CD14-positive monocyte (primary cell): ENCODE data around the gene FAM180A. TPM values are rescaled to one million over a fixed set of nuclear protein-coding genes. Genes with fewer than 3 reads are reported as not detected.
A peak's percentile ranks its signal among the peaks of the same experiment; 100 is the strongest.

ENCODE experiments used
- DNase-seq, 3 donors: peaks; one replicate each; pipeline ENCODE4 v3.0.0-alpha.2; 2011 to 2022
- H2AFZ ChIP-seq: 2 replicates; pipeline ENCODE4 v1.6.0; 2012; ENCODE audit warnings: mild to moderate bottlenecking, low read depth, low read length, inconsistent platforms; ENCODE audit not compliant: insufficient read depth, poor library complexity, severe bottlenecking
- H3K27ac ChIP-seq, 2 donors: 1 replicate in 1 of 2; 2 replicates in 1 of 2; pipeline ENCODE4 v1.5.1; 2012 to 2013; ENCODE audit warnings: low read length in 2 of 2, control low read depth in 1 of 2, inconsistent platforms in 1 of 2, low read depth in 1 of 2, mild to moderate bottlenecking in 1 of 2
- H3K27me3 ChIP-seq, 2 donors: one replicate each; pipeline versions ENCODE4 v1.6.0 to v1.6.1; 2011 to 2013; ENCODE audit warnings: low read length in 2 of 2; ENCODE audit not compliant: control insufficient read depth in 2 of 2, insufficient read depth in 2 of 2
- H3K36me3 ChIP-seq, 2 donors: replicated peaks in 1 of 2; 1 replicate in 1 of 2; 2 replicates in 1 of 2; pipeline versions ENCODE4 v1.5.1 to v1.6.1; 2012 to 2013; ENCODE audit warnings: low read length in 2 of 2, control low read depth in 1 of 2, inconsistent platforms in 1 of 2, mild to moderate bottlenecking in 1 of 2; ENCODE audit not compliant: insufficient read depth in 2 of 2, control insufficient read depth in 1 of 2
- H3K4me1 ChIP-seq, 2 donors: 1 replicate in 1 of 2; 2 replicates in 1 of 2; pipeline versions ENCODE4 v1.5.1 to v1.6.1; 2012 to 2013; ENCODE audit warnings: low read length in 2 of 2, control low read depth in 1 of 2, inconsistent platforms in 1 of 2, mild to moderate bottlenecking in 1 of 2, moderate library complexity in 1 of 2; ENCODE audit not compliant: insufficient read depth in 2 of 2, control insufficient read depth in 1 of 2
- H3K4me2 ChIP-seq: replicated peaks from 2 replicates; pipeline ENCODE3; 2012; ENCODE audit warnings: low read length, moderate library complexity, mild to moderate bottlenecking; ENCODE audit not compliant: poor library complexity, severe bottlenecking; ENCODE audit errors: extremely low read depth
- H3K4me3 ChIP-seq, 3 experiments: fragments of 200-600 bp in 1 of 3; sonication (generic) in 1 of 3; replicated peaks in 1 of 3; 1 replicate in 2 of 3; 2 replicates in 1 of 3; pipeline ENCODE4 v1.5.1; 2011 to 2013; ENCODE audit warnings: low read length in 3 of 3, mild to moderate bottlenecking in 3 of 3, control low read depth in 2 of 3, low read depth in 2 of 3, inconsistent platforms in 1 of 3, moderate library complexity in 1 of 3
- H3K79me2 ChIP-seq: 2 replicates; pipeline ENCODE4 v1.6.0; 2012; ENCODE audit warnings: mild to moderate bottlenecking, control low read depth, inconsistent platforms, low read length, moderate library complexity; ENCODE audit not compliant: insufficient read depth
- H3K9ac ChIP-seq: 2 replicates; pipeline ENCODE4 v1.6.0; 2017; ENCODE audit warnings: low read length, mild to moderate bottlenecking; ENCODE audit not compliant: insufficient read depth, poor library complexity, severe bottlenecking
- H3K9me3 ChIP-seq, 2 donors: replicated peaks in 1 of 2; 1 replicate in 1 of 2; 2 replicates in 1 of 2; pipeline versions ENCODE4 v1.5.1 to v1.6.1; 2012 to 2013; ENCODE audit warnings: low read length in 2 of 2, control low read depth in 1 of 2; ENCODE audit not compliant: control insufficient read depth in 1 of 2, insufficient read depth in 1 of 2
- H4K20me1 ChIP-seq: 2 replicates; pipeline ENCODE4 v1.6.0; 2012; ENCODE audit warnings: mild to moderate bottlenecking, low read length, control low read depth, moderate library complexity; ENCODE audit not compliant: insufficient read depth
- H3K27ac Mint-ChIP-seq, 7 donors: one replicate each; pipeline ENCODE4 v1.8.0; 2020; ENCODE audit warnings: mild to moderate bottlenecking in 7 of 7, mixed read lengths in 7 of 7, moderate library complexity in 6 of 7, inconsistent platforms in 2 of 7
- H3K27me3 Mint-ChIP-seq, 3 donors: one replicate each; pipeline ENCODE4 v1.8.0; 2021 to 2022; ENCODE audit warnings: low read depth in 3 of 3, mild to moderate bottlenecking in 3 of 3, mixed read lengths in 3 of 3, moderate library complexity in 3 of 3, inconsistent platforms in 1 of 3
- H3K36me3 Mint-ChIP-seq, 2 donors: one replicate each; pipeline ENCODE4 v1.8.0; 2020; ENCODE audit warnings: mixed read lengths in 2 of 2, inconsistent platforms in 1 of 2, mild to moderate bottlenecking in 1 of 2
- H3K4me1 Mint-ChIP-seq: one replicate; pipeline ENCODE4 v1.8.0; 2020; ENCODE audit warnings: mild to moderate bottlenecking, mixed read lengths
- H3K4me3 Mint-ChIP-seq, 2 donors: one replicate each; pipeline ENCODE4 v1.8.0; 2020; ENCODE audit warnings: mild to moderate bottlenecking in 2 of 2, mixed read lengths in 2 of 2, moderate library complexity in 1 of 2
- H3K9me3 Mint-ChIP-seq, 7 donors: one replicate each; pipeline ENCODE4 v1.8.0; 2020 to 2022; ENCODE audit warnings: mixed read lengths in 7 of 7, mild to moderate bottlenecking in 6 of 7, moderate library complexity in 6 of 7, inconsistent platforms in 2 of 7
- WGBS: methylation state at CpG from one replicate; pipeline ENCODE4 v1.1.5; 2013; ENCODE audit warnings: missing lambda C conversion rate; ENCODE audit not compliant: insufficient coverage; 5-methylcytosine and 5-hydroxymethylcytosine counted together
- intact Hi-C, 2 donors: fragments of 100-400 bp; cut with micrococcal nuclease; formaldehyde crosslinking; loops; one replicate each; pipeline versions ENCODE4 v1.15.0 to v1.15.1; 2023
- polyA plus RNA-seq, 3 donors: library from polyadenylated mRNA; depleted of rRNA in 1 of 3; unstranded in 2 of 3; stranded (reverse) in 1 of 3; fragments of 300-500 nt in 2 of 3; fragments of >200 nt in 1 of 3; fragmentation: Illumina TruSeq in 2 of 3; gene quantifications; 1 replicate in 2 of 3; 2 replicates in 1 of 3; pipeline ENCODE4 v1.2.3, GENCODE V29; 2012 to 2021
- TF ChIP-seq, protein P1 (sequence below): fragments of 200-600 bp; IDR thresholded peaks from one replicate; pipeline ENCODE4 v1.8.0; 2022; ENCODE audit warnings: antibody characterized with exemption, mild to moderate bottlenecking

The FAM180A gene
- polyA plus RNA-seq, 3 donors: not detected

DNA sequence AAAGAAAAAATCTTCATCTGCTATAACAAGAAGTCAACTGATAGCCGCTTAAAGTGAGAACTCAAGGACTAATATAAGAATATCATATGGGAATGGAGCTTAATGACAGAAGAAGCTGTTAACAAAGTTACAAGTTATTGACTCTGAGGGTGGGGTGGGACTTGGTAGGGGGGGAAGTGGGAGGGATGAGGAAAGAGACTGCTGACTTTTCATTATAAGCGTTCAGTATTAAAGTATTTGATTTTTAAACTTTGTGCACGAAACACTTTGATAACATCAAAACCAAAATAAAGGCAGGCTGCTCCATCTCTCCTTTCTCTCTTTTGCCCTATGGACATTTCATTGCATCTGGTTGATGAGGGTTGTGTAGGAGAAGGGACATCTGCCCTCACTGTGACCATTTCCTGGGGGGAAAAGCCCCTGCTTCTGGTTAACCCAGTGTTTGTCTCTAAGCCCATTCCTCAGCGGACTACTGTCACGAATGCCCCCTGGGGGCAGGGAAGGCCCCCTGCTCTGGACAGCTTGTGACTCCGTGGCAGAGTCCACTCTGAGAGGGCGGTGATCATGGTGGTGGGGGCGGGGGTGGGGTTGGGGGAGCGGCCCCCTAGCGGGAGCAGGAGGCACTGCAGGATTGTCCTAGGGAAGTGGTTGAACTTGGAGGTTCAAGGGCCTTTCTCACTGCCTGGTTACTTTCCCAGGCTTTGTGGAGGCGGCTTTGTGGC is 38.0 kb downstream of the FAM180A start:
- H4K20me1 ChIP-seq: no peaks in the 10 kb centered on the region
- no peak overlapping the region for H3K4me2 ChIP-seq
- no peaks in the 10 kb centered on the region for H3K9me3 Mint-ChIP-seq
- no peaks in the 10 kb centered on the region for H3K36me3 ChIP-seq
- H3K27me3 ChIP-seq: no peaks in the 10 kb centered on the region
- H3K9ac ChIP-seq: no peak overlapping the region
- intact Hi-C loops: no loop called here
- no peaks in the 10 kb centered on the region for H3K36me3 Mint-ChIP-seq
- no peak overlapping the region for H2AFZ ChIP-seq
- peak; percentile 2 to 18 (median 11) for DNase-seq
- no peaks in the 10 kb centered on the region for H3K4me1 Mint-ChIP-seq
- no peak overlapping the region for H3K4me3 ChIP-seq
- H3K4me1 ChIP-seq: no peaks in the 10 kb centered on the region
- no peaks in the 10 kb centered on the region for H3K79me2 ChIP-seq
- TF ChIP-seq, protein P1, sequence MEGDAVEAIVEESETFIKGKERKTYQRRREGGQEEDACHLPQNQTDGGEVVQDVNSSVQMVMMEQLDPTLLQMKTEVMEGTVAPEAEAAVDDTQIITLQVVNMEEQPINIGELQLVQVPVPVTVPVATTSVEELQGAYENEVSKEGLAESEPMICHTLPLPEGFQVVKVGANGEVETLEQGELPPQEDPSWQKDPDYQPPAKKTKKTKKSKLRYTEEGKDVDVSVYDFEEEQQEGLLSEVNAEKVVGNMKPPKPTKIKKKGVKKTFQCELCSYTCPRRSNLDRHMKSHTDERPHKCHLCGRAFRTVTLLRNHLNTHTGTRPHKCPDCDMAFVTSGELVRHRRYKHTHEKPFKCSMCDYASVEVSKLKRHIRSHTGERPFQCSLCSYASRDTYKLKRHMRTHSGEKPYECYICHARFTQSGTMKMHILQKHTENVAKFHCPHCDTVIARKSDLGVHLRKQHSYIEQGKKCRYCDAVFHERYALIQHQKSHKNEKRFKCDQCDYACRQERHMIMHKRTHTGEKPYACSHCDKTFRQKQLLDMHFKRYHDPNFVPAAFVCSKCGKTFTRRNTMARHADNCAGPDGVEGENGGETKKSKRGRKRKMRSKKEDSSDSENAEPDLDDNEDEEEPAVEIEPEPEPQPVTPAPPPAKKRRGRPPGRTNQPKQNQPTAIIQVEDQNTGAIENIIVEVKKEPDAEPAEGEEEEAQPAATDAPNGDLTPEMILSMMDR: peak; percentile 85
- WGBS: 46% methylated on average over 5 of the region's 11 CpGs
- H3K4me3 Mint-ChIP-seq: no peak overlapping the region
- no peaks in the 10 kb centered on the region for H3K9me3 ChIP-seq
- H3K27ac Mint-ChIP-seq: no peak overlapping the region
- no peak overlapping the region for H3K27ac ChIP-seq
- H3K27me3 Mint-ChIP-seq: peaks cover 0 to 3% (median 2%) of the 10 kb centered on the region in 3 donors

DNA sequence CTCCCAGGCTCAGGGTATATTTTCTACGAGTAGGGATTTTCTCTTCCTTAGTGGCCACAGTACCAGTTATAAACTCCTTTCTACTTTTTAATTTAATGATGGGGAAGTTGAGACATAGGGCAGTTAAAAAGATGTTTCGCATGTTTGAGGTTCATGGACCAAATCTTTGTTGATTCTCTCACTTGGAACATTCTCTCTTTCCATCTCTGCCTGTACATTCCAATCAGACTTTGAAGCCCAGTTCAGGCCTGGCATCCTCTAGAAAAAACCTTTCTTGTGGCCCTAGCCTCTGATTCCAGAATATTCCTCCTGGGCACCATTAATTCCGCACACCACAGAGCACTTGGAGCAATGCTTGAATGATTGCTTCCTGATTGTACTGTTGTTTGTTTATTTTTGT is 39.1 kb downstream of the FAM180A start:
- Mint-ChIP-seq H3K27me3 (peaks cover 0 to 3% (median 2%) of the 10 kb centered on the region in 3 donors), H3K4me1 (no peaks in the 10 kb centered on the region), H3K4me3 (no peak overlapping the region), H3K9me3 (no peaks in the 10 kb centered on the region), H3K27ac (peak overlapping the region in 1 of 7 donors; percentile 70), H3K36me3 (no peaks in the 10 kb centered on the region)
- Histone ChIP-seq H3K4me1 (no peaks in the 10 kb centered on the region), H3K4me3 (no peak overlapping the region), H3K9ac (no peak overlapping the region), H4K20me1 (no peaks in the 10 kb centered on the region), H3K9me3 (no peaks in the 10 kb centered on the region), H3K27ac (no peak overlapping the region), H2AFZ (no peak overlapping the region), H3K27me3 (no peaks in the 10 kb centered on the region), H3K4me2 (no peak overlapping the region), H3K36me3 (no peaks in the 10 kb centered on the region), H3K79me2 (no peaks in the 10 kb centered on the region)
- TF ChIP-seq, protein P1: no peak
- DNase-seq: no peak
- WGBS: no CpG with 5 or more reads among the region's 3 CpGs
- intact Hi-C loops: no loop called here
